Stimulated activated CD4-positive, alpha-beta T cell treated with anti-CD3 and anti-CD28 coated beads, Interleukin-15, amount 100 ng/mL, for 1 hour (primary cell): Measurements from ENCODE around the gene SHISAL2B.
"Not testable (repeated sequence)": the region's sequence is repeated elsewhere in the genome, so short reads cannot be mapped to it uniquely, and the experiment has no call there.

Experiments
- DNase-seq, 2 donors: peaks; one replicate each; pipeline ENCODE4 v3.0.0-alpha.2; 2020; ENCODE audit warnings: low read depth in 1 of 2, low spot score in 1 of 2

SHISAL2B gene

GRCh38 chr5:64690417-64691151 lies at the start of gene SHISAL2B:
TSS of gene SHISAL2B (plus strand) at chr5:64690503. CDS start at chr5:64690624, 121 bp downstream.
- no peak for DNase-seq

GRCh38 chr5:64644831-64645230 lies 45.5 kb upstream of the SHISAL2B start:
- no peak for DNase-seq

DNA sequence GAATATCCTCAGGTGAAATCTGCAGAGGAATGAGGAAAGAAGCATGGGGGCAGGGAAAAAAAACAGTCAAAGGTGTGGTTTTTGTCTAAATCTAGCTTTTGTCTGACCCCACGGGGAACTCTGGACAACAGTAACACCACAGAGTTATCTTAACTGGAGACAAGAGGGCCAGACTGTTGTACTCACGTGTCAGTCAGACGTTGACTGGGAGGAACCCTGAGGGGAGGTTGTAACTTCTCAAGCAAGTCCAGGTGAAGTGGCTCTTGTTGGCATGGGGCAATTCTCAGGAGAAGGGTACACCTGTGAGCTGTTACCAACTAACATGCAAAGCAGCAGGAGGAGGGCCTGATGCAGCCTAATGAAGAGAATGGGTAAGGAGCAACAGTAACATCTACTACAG lies 44.1 kb upstream of the SHISAL2B start:
- DNase-seq: no peak

- no peak for DNase-seq
Measured at GRCh38 chr5:64649512-64649911, 40.8 kb upstream of the SHISAL2B start.

GRCh38 chr5:64653766-64654560 lies 36.3 kb upstream of the SHISAL2B start:
- DNase-seq: no peak

DNA sequence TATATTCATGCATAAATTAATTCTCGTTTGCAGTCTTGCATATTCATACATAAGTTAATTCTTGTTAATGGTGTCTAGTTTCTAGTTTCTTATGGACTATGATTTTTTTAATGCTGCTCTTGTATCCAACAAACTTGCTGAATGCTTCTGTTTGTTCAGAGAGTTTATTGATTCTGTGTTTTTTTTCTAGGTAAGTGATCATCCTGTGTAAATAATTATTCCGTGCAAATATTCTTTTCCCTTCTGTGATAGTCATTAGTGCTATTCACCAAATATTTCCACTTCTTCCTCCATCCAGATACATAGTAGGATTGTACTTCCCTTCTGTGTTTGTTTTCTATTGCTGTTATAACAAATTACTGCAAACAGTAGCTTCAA lies 35.8 kb upstream of the SHISAL2B start:
- DNase-seq: no peak

- DNase-seq: no peak
Measured at GRCh38 chr5:64655596-64655995, 34.7 kb upstream of the SHISAL2B start.

GRCh38 chr5:64659289-64659688 lies 31.0 kb upstream of the SHISAL2B start:
- no peak for DNase-seq

DNA sequence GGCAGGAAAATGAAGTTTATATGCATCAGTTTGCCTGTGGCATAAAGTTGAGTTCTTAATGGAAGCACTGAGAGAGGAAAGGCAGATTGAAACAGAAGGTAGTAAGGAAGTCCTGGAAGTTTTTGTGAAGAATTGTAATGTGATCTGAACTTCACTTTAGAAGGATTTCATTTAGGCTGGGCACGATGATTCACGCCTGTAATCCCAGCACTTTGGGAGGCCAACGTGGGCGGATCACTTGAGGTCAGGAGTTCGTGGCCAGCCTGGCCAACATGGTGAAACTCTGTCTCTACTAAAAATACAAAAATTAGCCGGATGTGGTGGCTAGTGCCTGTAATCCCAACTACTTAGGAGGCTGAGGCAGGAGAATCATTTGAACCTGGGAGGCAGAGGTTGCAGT lies 27.1 kb upstream of the SHISAL2B start:
- not testable (repeated sequence) for DNase-seq

DNA sequence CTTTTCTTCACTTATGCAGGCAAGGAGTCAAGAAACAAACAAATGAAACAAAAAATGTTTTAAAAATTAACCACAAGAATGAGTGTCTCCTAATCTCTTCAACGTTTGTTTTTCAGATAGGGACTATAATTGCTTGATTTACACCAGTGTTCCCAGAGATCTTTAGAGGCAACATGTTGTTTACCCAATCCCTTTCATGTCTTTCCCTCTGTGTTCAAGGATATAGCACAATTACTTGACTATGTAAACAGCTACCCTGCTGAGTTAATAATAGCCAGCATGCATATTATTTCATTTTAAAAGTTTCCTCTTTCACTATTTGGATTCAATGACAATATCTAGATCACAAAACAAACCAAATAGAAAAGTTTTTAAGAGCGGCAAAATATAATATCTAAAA lies 25.1 kb upstream of the SHISAL2B start:
- no peak for DNase-seq

GRCh38 chr5:64666078-64666477 lies 24.2 kb upstream of the SHISAL2B start:
- no peak for DNase-seq

- no peak for DNase-seq
Measured at GRCh38 chr5:64667068-64667467, 23.2 kb upstream of the SHISAL2B start.

- no peak for DNase-seq
Measured at GRCh38 chr5:64670277-64670676, 20.0 kb upstream of the SHISAL2B start.

DNA sequence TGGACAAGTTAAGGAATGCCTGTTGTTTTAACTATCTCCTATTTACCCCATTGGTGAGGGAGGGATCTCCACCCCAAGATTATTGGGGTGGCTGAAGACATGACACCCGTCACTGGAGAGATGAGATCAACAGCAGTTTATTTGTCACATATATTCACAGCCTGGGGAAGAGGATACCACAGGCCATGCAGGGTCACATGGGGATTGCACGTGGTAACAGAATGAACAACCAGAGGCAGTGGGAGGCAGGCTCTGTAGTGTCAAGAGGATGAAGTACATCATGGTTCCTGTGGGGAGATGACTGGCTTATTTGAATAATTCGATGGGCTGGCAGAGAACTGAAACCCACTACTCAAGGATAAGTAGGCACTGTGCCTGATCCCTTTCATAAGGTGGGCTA lies 18.6 kb upstream of the SHISAL2B start:
- no peak for DNase-seq

GRCh38 chr5:64678374-64678773 lies 11.9 kb upstream of the SHISAL2B start:
- DNase-seq: no peak

DNA sequence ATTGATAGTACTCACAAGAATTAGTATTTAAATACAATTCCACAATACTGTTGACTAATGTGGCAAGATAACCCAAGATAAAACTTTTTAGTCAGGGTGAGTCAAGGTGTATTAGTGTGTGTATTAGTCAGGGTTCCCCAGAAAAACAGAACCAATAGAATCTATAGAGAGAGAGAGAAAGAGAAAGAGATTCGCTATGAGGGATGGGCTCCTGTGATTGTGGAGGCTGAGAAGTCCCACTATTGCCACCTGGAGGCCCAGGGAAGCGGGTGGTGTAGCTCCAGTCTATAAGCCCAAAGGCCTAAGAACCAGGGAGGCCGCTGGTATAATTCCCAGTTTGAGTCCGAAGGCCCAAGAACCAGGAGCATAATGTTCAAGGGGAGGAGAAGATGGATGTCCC lies 10.0 kb upstream of the SHISAL2B start:
- no peak for DNase-seq

GRCh38 chr5:64682608-64683007 lies 7.7 kb upstream of the SHISAL2B start:
- no peak for DNase-seq

- DNase-seq: no peak
Measured at GRCh38 chr5:64685866-64686265, 4.4 kb upstream of the SHISAL2B start.

GRCh38 chr5:64688391-64688790 lies 1.9 kb upstream of the SHISAL2B start:
- DNase-seq: no peak

- no peak for DNase-seq
Measured at GRCh38 chr5:64688965-64689364, 1.3 kb upstream of the SHISAL2B start.

DNA sequence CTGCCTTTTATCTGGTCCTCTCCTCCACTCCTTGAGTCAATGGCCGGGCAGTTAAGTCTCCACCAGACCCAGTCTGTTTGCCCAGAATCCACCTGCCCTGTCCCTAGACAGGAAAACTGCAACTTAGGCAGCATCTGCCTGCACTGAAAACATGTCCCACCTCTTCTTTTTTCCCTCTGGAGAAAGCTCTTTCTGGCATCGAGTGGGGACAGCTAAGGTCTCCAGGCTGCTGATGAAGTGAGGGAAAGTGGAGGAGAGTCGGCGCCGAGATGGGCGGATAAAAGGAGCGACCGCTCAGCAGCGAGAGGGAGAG lies 243 bp upstream of the SHISAL2B start:
- no peak for DNase-seq

DNA sequence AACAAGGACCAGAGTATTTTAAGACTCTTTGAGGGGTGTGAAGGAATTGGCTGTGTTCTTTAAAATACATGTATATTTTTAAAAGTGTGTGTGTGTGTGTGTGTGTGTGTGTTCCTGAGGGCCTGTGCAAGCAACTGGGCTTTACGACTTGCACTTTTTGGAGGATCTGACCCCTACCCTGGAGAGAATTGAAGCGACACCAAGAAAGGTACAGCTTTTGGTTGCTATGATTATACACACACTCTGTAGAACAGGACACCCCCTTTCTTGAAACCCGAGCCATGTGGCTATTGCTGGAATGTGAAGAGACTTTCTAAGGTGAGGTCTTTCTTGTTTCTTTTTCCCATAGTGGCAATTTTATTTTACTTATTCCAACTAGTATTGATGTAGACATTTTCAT lies 988 bp downstream of the SHISAL2B start:
- no peak for DNase-seq

DNA sequence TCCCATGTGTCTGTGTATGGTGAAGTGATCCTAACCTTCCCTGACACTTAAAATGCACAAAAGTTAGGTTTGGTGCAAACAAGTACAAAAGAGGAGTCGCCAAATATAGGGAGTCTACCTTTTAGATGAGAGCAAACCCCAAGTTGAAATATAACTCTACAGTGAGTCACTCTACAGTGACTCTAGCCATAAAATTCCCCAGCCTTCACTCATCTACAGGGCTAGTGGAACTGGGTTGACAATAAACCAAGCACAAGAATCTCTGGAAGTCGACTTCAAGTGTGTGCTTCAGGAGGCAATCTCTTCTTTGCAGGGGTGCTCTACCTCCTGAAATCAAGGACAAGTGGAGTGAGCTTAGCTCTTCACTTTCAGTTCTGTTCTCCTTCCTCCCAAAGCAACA lies 3.3 kb downstream of the SHISAL2B start:
- DNase-seq: no peak
